Neuron (in vitro differentiated cells): ENCODE results near the gene CDC42BPA.
"Not testable (repeated sequence)": the region's sequence is repeated elsewhere in the genome, so short reads cannot be mapped to it uniquely, and the experiment has no call there.

Experiments
- H2AFZ ChIP-seq: one replicate; pipeline ENCODE4 v1.6.1; 2013; ENCODE audit warnings: low read depth, mild to moderate bottlenecking, inconsistent platforms, low read length, moderate library complexity
- H3K27me3 ChIP-seq: one replicate; pipeline ENCODE4 v1.6.1; 2013; ENCODE audit warnings: low read length; ENCODE audit not compliant: insufficient read depth
- H3K36me3 ChIP-seq: one replicate; pipeline ENCODE4 v1.6.1; 2013; ENCODE audit warnings: low read length; ENCODE audit not compliant: insufficient read depth
- H3K4me1 ChIP-seq: one replicate; pipeline ENCODE4 v1.6.1; 2013; ENCODE audit warnings: low read length; ENCODE audit not compliant: insufficient read depth
- H3K4me3 ChIP-seq: 2 replicates; pipeline ENCODE4 v1.5.1; 2013; ENCODE audit warnings: mild to moderate bottlenecking, low read length, moderate library complexity
- H3K9me3 ChIP-seq: one replicate; pipeline ENCODE4 v1.6.1; 2013; ENCODE audit warnings: low read length

Gene CDC42BPA

DNA sequence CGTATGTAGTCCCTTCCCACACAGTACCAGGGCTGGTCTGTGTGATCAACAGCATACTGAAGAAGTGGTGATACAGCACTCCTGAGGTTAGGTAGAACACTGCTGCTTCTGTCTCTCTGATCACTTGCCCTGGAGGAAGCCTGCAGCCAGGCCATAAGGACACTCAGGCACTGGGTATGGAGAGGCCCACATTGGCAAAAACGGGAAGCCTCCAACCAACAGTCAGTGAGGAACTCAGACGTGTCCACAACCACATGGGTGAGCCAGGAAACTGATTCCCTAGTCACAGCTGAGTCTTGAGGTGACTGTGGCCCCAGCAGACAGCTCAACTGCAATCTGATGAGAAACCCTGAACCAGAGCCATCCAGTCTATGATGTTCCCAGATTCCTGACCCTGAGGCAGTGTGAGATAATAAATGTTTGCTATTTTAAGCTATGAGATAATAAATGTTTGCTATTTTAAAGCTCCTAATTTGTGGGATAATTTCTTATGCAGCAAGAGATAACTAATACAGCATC is 315.7 kb downstream of the CDC42BPA start:
- no peak overlapping the region for H2AFZ ChIP-seq
- H3K9me3 ChIP-seq: peaks cover 4% of the 10 kb centered on the region
- H3K27me3 ChIP-seq: no peaks in the 10 kb centered on the region
- H3K4me3 ChIP-seq: no peak overlapping the region
- H3K4me1 ChIP-seq: no peaks in the 10 kb centered on the region
- peaks cover 18% of the 10 kb centered on the region for H3K36me3 ChIP-seq

DNA sequence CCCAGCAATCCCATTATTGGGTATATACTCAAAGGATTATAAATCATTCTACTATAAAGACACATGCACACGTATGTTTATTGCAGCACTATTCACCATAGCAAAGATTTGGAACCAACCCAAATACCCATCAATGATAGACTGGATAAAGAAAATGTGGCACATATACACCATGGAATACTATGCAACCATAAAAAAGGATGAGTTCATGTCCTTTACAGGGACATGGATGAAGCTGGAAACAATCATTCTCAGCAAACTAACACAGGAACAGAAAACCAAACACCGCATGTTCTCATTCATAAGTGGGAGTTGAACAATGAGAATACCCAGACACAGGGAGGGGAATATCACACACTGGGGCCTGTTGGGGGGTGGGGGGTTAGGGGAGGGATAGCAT is 318.7 kb downstream of the CDC42BPA start:
- H2AFZ ChIP-seq, H3K9me3 ChIP-seq, H3K4me1 ChIP-seq, H3K27me3 ChIP-seq, H3K4me3 ChIP-seq: not testable (repeated sequence)
- peaks cover 15% of the 10 kb centered on the region for H3K36me3 ChIP-seq

DNA sequence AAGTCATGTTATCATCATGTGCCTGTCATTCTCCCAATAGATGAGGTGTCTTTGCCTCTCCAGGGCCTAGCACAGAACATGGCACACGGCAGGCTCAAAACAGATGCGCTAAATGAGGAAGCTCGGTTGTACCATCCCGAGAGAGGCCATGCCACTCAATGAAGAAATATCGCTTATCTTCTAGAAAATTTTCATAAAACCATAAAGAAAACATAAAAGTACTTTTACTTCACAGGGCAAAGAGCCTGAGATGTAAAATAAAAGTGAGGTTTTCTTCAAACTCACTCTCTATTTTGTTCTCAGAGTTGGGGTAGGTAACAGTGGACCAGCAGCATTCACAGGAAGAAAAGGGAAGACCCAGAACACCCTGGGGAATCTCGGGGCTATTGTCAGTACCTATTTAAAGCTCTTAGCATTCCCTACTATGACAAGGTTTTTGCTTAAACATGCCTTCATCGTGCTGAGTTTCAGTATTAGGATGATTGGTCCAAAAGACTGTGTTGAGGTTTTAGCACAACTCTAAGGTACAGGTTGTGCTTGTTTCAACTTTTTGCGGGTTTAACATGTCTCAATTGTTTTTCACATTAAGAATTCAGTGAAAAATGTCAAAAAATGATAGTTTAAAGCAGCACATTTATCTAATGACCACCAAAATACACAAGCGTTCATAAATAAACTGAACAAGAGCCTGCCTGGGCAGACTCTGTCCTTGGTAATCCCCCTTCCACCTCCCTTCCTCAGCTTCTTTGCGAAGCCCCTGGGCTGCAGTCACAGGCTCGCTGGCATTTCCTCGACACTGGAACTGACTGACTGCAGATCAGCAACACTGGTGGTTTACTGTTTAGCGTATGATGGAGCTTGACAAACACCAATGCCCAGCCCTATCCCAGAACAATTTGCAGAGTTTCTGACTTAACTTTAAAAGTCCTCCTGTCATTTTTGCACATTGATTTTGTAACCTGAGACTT is 322.6 kb downstream of the CDC42BPA start:
- H3K36me3 ChIP-seq: no peaks in the 10 kb centered on the region
- H2AFZ ChIP-seq: no peak overlapping the region
- H3K4me1 ChIP-seq: peaks cover 13% of the 10 kb centered on the region
- no peaks in the 10 kb centered on the region for H3K27me3 ChIP-seq
- H3K4me3 ChIP-seq: no peak overlapping the region
- H3K9me3 ChIP-seq: no peaks in the 10 kb centered on the region

DNA sequence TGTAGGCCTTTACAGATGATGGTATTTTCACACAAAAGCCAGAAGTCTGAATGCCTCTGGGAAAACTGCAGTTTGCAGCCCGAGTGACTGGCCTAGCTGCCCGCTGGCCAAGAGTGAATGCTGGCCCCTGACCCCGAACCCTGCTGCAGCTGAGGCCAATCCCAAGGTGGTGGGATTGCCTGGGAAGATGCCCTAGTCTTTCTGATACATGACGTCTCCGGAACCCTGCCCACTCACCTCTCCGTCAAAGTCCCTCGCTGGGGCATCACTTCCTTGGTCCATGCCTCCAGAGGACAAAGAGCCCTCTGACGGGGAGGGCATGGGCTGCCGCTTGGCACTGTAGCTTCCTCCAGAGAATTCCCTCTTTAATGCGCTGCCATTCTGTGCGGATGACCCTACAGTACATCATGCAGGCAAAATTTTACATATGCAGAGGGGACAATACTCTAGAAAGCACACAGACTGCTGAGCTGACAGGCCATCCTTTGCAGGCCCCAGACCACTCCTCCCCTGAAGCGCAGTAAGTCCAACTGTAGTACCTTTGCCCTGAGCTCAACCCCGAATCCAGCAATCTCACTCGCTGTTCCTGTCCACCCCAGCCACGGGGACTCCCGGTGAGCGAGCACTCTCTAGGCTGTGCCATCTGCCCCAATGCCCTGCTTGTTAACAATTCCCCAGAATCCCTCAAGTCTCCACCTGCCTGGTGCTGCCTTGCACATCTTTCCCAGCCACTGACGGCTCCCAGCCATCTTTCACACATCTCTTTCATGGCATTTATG is 323.5 kb downstream of the CDC42BPA start:
- no peak overlapping the region for H3K4me3 ChIP-seq
- no peaks in the 10 kb centered on the region for H3K27me3 ChIP-seq
- no peaks in the 10 kb centered on the region for H3K9me3 ChIP-seq
- peaks cover 13% of the 10 kb centered on the region for H3K4me1 ChIP-seq
- no peak overlapping the region for H2AFZ ChIP-seq
- H3K36me3 ChIP-seq: no peaks in the 10 kb centered on the region

DNA sequence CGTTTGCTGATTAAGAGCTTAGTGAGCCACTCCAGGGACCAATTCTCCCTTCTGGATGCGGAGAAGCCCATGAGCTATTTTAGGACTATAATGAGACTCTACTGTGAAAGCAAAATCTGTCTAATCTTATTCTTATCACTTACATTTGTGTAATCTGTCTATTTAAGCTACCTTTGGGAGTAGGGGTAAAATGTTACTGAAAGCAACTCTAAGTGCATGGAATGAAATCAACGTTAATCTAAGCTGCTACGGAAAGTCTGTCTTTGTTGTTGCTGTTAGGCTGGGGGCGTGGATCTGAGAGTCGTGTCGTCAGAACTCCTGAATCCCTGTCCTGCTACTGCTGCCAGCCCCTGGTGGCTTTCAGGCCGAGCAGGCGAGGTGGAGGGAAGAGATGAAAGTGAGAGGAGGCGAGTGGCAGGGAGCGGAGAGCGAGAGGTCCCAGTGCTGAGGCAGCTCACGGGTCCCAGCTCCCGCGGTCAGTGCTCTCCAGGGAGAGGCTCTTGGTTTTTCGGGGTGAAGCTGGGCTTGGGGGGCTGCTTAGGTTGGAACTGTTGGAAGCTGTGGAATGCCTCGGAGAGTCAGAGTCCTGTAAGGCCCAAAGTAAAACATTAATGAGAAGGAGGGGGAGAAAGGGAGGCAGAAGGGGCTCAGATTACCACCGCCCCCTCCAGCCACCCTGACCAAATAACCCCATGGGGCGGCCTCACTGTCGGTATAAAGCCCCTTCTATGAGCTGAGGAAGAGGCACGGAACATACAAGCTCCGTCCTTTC is 324.3 kb downstream of the CDC42BPA start:
- Histone ChIP-seq H3K36me3 (no peaks in the 10 kb centered on the region), H3K4me3 (no peak overlapping the region), H3K9me3 (no peaks in the 10 kb centered on the region), H2AFZ (no peak overlapping the region), H3K4me1 (peaks cover 13% of the 10 kb centered on the region), H3K27me3 (no peaks in the 10 kb centered on the region)

DNA sequence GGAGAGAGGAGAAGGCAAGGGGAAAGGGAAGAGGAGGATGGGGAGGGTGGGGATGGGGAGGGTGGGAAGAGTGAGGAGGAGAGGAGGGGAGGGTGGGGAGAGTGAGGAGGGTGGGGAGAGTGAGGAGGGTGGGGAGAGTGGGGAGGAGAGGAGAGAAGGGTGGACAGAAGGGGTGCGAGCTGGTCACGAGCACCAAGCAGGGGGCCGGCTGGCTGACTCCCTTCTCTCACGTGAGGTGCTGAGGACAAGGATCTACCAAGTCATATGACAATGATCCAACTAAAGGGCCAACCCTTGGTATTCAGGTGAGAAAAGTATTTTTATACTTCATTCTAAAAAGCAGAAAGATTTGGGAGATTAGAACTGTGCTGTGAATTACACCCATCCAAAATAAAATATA is 326.4 kb downstream of the CDC42BPA start:
- H3K9me3 ChIP-seq: no peaks in the 10 kb centered on the region
- no peak overlapping the region for H2AFZ ChIP-seq
- peaks cover 13% of the 10 kb centered on the region for H3K36me3 ChIP-seq
- H3K4me1 ChIP-seq: peaks cover 13% of the 10 kb centered on the region
- no peak overlapping the region for H3K4me3 ChIP-seq
- H3K27me3 ChIP-seq: no peaks in the 10 kb centered on the region

DNA sequence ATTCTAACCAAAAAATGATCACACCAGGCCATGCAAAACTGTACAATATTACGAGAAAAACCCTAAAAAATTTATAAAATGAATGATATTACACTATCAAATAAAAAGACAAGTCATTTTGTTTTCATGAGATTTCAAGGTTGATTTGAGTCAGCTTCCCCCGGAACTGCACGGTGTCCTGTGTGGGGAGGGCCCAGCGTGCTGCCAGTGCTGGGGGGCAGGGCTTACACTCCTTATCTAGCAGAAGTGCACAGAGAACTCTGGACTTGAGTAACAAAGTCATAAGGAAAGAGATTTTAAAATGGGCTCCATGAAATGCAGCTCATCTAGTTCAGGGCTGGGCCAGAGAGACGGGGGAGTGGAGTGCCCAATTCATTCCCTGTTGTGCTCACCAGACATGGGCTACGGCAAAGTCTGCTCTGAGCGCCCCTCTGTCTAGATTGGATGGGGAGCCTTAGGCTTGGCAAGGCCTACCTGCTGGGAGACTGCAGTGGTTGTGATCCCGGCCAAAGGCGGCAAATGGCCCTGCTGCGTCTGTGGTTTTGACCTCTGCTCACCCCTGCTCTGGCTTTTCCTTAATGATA is 328.1 kb downstream of the CDC42BPA start:
- Histone ChIP-seq H3K4me1 (peaks cover 10% of the 10 kb centered on the region), H3K9me3 (no peaks in the 10 kb centered on the region), H3K36me3 (peaks cover 20% of the 10 kb centered on the region), H3K4me3 (no peak overlapping the region), H3K27me3 (no peaks in the 10 kb centered on the region), H2AFZ (no peak overlapping the region)

DNA sequence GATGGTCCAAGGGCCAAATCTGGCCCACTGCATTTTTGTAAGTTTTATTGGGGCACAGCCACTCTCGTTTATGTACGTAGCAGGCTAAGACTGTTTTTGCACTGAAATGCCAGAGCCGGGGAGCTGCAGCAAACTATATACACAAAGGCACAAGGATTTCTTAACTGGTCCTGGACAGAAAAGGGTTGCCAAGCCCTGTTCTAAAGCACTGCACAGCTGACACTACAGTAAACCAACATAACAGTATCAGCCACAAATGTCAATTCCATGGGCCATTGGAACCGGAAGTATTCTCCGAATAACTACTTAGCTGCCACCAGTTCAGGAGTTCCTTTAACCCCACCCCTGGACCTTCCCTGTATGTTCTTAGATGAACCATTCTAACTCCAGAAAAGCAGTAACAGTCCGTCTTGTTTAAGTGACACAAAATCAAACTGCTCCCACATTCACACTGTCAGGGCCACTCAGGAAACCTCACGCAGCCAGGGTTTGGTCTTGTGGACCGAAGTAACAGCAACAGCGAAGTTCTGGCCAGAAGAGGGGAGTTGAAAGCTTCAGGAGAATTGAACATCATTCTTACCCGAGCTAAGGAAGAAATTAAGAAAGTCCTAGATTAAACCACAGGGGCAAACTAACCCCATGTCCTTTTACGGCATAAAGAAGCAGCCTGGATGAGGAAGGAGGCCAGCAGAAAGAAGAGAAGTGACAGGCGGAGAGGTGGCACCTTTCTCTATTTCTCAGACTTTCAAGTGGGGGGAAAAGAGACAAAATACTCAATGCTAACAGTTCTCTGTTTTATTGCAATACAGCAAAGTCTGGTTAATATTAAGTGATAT is 329.0 kb downstream of the CDC42BPA start:
- H3K36me3 ChIP-seq: peaks cover 20% of the 10 kb centered on the region
- peaks cover 2% of the 10 kb centered on the region for H3K4me1 ChIP-seq
- H3K27me3 ChIP-seq: no peaks in the 10 kb centered on the region
- H3K9me3 ChIP-seq: no peaks in the 10 kb centered on the region
- H2AFZ ChIP-seq: no peak overlapping the region
- no peak overlapping the region for H3K4me3 ChIP-seq

DNA sequence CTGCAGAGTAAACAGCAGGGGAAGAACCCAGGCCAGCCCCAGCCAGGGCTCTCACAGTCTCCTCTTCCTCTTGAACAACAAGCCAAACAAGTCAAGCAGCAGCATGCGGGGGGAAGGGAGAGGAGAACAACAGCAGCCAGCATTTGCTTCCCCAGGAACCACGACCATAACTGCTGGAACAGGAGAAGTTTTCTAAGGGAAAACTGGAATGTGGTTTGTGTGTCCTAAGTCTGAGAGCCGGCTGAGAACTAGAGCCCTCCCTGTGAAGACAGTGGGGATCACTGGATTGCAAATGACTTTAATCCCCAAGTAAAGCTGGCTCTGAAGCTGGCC is 330.0 kb downstream of the CDC42BPA start:
- Histone ChIP-seq H3K4me3 (no peak overlapping the region), H3K9me3 (no peaks in the 10 kb centered on the region), H3K4me1 (no peaks in the 10 kb centered on the region), H2AFZ (no peak overlapping the region), H3K36me3 (peaks cover 20% of the 10 kb centered on the region), H3K27me3 (no peaks in the 10 kb centered on the region)

DNA sequence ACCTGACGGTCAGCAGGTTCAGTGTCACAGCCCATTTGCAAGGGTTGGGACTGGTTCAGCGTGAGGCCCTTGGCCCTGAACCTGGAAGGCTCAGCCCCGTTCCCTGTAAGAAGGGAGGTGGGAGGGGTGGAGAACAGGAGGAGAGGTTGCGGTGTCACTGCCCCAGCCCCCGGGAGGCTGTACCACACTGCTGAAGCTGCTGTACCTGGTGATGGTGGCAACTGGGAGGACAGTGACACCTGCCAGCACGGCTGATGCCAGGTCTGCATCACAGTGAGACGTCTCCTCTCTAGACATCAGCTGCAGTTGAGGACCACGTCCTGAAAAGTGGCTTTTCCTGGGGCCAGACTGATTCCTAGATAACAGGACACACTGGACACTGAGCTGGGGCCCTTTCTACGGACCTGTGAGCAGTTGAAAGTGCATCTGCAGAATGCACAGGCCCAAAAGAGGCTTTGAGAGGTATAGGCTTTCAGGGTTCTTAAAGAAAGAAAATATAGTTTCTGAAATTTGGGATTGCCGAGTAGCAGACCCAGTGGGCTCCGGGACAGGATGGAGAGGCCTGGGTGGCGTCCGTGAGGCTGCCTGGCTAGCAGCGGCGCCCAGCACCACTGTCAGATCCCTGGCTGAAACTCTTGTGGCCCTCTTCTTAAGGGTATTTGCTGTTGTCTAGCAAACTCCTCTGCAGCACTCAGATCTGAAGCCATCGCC is 330.5 kb downstream of the CDC42BPA start:
- no peaks in the 10 kb centered on the region for H3K27me3 ChIP-seq
- H3K4me1 ChIP-seq: no peaks in the 10 kb centered on the region
- H2AFZ ChIP-seq: no peak overlapping the region
- no peaks in the 10 kb centered on the region for H3K9me3 ChIP-seq
- peaks cover 20% of the 10 kb centered on the region for H3K36me3 ChIP-seq
- no peak overlapping the region for H3K4me3 ChIP-seq

DNA sequence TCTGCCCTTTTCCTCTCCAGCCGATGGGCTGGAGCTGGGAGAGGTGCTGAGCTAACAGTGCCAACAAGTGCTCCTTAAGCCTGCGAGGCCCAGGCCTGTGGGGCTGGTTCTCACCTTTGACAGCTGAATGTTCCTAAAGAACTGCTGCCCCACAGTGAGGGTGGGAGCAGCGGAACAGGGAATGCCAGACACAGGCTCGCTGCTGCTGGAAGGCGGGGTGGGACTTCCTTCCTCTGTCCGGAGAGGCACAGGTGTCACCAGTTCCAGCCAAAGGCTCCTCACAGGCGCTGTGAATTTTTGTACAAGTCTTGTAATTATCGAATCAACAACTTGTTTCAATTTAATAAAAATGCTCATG is 331.1 kb downstream of the CDC42BPA start:
- H3K4me1 ChIP-seq: no peaks in the 10 kb centered on the region
- no peaks in the 10 kb centered on the region for H3K27me3 ChIP-seq
- no peaks in the 10 kb centered on the region for H3K9me3 ChIP-seq
- no peak overlapping the region for H3K4me3 ChIP-seq
- H3K36me3 ChIP-seq: peaks cover 20% of the 10 kb centered on the region
- no peak overlapping the region for H2AFZ ChIP-seq
